ENCODE data around the gene TLE3.

TLE3 gene

DNA sequence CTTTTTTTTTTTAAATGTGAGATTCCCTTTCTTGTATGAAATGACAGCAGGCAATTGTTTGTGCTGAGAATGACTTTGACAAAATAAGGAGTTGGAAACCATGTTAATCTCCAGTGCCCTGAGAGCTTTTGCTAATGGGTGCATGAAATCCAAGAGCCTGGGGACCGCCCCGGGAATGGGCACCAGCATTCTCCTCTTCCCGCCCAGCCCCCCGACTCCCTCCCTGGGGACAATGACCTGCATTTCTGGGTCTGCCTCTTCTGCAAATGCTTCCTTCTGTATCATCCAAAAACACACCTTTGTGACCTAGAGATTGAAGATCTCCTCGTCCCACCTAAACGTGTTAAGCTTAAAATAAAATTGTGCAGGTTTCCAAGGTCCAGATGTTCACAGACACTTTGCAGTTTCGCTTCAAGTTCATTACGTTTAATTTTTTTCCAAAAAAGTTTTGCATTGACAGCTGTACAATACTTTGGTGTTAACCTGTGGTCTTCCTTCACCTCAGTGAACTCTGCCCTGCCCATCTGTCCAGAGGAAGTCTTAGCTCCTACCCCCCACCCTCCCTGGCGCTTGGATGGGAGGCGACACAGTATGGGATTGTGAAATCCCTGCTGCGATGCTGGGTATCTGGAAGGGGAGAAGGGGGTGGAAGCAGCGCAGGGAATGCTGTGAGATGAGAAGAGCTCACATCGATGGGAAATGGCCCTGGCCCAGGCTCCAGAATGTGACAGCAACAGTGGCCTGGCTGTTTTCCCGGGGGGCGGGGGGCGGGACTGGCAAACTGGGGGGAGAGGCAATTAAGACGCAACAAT lies 50.1 kb downstream of the TLE3 start:
- DNase-seq, result no peak

- no peak for DNase-seq
These were observed 50.9 kb downstream of the TLE3 start for GRCh38 chr15:70046679-70047369.

- no peak for DNase-seq
These were observed 52.7 kb downstream of the TLE3 start for GRCh38 chr15:70045045-70045444.

GRCh38 chr15:70044168-70044567 lies 53.5 kb downstream of the TLE3 start:
- no peak for DNase-seq

DNA sequence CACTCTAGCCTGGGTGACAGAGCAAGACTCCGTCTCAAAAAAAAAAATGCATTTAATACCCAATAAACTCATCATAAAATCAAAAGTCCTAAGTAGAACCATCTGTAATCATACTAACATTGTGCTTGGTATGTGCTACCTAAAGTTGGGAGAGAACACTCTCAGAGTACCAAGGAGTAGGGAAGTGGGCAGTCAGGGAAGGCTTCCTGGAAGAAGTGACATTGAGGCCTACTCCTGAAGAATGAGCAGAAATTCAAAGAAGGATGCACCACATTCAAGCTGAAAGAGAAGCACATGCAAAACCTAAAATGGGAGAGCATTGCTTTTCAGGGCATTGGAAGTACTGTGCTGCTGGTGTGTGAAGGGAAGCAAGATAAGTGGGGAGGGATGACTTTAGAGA lies 54.1 kb downstream of the TLE3 start:
- no peak for DNase-seq

DNA sequence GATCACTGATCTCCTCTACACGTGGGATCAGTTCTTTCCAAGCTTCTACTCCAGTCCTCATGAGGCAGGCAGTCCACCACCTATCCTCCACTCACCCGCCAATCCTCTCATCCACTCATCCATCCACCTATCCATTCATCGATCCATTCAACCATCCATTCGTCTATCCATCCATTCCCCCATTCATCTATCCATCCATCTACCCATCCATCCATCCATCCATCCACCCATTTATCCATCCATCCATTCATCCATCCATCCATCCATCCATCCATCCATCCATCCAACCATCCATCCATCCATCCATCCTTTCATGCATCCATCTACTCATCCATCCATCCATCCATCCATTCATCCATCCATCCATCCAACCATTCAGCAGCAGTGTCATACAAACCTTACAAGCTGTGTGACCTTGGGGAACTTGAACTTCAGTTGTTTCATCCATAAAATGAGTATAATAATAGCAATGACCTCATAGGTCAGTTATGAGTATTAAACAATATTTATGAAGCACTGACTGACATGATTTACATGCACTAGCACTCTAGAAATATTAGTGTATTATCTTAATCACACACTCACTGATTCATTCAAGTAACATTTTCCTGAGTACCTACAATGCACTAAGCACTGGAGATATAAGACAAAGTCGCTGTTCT lies 55.0 kb downstream of the TLE3 start:
- DNase-seq, result no peak

DNA sequence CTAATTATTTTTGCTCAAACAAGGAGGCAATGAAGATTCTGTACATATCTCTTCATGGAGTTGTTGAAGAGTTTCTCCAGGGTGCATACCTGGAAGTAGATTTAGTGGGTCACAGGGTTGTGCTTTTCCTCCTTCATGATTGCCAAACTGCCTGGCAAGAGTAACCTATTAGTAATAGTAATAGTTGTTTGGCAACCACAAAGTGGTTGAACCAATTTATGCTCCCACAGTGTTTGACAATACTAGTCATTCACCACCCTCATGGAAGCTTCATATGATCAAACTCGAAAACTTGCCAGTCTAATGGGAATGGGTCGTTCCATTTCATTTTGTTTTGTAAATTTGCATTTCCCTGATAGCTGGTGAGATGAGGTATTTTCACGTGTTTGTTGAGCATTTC lies 57.8 kb downstream of the TLE3 start:
- DNase-seq, result no peak

GRCh38 chr15:70038730-70039392 lies 58.9 kb downstream of the TLE3 start:
- no peak for DNase-seq

DNA sequence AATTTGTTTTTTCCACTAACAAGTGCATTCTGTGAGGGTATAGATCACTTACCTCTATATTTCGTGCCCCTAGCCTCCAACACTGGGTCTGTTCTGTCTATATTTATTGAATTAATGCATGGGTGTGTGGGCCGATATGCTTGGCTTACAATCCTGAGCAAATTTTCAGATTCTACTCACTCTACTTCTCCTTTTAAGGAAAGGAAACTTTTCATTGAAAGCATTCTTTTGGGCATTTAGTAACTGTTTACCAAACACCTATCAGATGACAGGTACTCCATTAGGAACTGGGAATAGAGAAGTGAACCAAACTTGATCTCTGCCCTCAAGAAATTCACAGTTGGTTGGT lies 60.5 kb downstream of the TLE3 start:
- DNase-seq, result no peak

DNA sequence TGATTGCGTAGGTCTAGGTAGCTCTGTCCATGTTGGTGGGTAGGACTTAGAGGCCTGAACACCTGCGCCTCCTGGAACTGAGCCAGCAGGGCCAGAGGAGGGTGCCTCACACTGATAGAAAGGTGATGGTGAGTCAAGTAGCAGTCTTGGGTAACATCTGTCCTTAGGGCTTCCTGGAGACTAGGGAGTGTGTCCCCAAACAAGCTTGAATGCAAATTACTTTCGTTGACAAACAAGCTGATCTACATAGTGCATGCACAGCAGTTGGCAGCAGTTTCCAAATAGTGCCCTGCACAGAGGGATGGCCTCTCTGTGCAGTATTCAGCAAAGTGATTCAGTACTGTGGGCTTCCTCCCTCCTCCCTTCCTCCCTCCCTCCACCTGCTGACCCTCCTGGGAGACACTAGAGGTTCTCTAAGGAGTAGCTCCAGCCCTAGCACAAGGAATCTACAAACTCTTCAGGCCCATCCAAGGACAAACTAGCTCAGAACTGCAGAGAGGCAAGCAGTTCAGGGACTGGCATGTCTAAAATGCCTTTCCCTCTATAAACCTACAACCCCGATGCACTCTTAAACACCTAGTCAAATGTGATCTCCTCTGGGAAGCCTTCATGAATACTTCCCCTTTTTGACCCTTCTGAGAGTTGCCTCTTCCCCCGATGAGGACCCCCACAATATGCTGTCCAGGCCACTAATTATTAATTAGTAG lies 61.0 kb downstream of the TLE3 start:
- peak; percentile 32 for DNase-seq

- DNase-seq, result no peak
These were observed 62.0 kb downstream of the TLE3 start for GRCh38 chr15:70035719-70036077.

- no peak for DNase-seq
These were observed 62.5 kb downstream of the TLE3 start for GRCh38 chr15:70035051-70035718.

DNA sequence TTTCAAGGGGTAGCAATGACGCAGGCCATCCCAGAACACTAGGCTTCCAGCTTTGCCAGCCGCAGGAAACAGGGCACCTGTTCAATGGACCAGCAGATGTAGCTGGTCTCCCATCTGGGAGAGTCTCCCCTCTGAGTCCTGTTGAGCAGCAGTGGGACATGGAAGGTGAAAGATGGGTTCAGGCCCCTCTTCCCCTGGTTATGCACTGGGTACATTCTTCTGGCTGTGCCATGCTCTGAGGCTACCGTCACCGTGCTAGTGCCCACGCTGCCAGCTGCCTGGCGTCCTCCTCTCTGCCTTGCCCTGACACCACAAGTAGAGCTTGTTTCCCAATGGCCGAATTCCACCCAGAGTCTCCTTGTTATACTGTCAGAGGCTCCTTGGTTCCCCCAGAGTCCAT lies 63.1 kb downstream of the TLE3 start:
- peak; percentile 10 for DNase-seq

GRCh38 chr15:70034141-70034540 lies 63.6 kb downstream of the TLE3 start:
- DNase-seq, result no peak

DNA sequence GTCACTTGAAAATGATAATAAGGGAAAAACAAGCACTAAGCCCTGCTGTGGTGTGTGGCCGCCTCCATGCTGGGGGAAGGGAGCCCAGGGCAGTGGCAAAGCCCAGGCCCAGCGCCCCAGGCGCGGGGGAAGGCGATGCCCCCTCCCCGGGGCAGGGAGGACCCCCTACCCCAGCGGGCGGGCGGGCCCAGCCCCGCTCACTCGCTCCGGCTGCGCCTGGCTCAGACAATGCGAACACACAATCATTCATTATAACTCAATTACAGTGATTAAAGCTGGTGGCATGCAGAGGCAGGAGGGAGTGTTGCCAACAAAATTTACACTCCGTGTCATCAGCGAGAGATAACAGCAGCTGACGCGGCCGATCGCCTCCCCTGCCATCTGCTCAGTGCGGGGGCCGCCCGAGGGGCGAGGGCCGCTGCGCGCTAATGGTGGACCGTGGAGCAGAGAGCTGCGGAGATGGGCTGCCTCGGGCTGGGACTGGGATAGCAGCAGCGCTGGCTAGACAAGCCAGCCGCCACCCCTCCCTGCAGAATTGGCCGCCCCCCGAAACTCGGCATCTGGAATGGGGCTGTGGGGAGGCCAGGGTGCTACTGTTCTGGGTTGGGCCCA lies 64.1 kb downstream of the TLE3 start:
- peak; percentile 83 for DNase-seq

GRCh38 chr15:70033109-70033508 lies 64.6 kb downstream of the TLE3 start:
- no peak for DNase-seq

DNA sequence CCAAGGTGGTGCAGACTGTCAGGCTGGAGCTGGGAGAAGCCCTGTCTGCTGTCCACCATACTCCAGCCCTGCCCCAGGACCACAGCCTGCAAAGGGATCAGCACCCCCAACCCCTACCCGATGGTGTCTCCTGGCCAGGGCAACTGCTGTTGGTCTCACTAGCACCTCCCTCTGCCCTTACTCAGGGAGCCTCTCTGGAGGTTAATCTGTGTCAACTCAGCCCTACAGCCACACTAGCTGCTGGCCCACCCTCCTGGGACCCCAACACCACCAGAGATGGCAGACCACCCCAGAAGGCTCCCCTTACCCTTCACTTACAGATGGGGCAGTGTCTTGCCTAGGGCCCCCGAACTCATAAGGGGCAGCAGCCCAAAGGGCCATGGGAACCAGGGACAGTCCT lies 65.2 kb downstream of the TLE3 start:
- no peak for DNase-seq

- DNase-seq, result no peak
These were observed 66.0 kb downstream of the TLE3 start for GRCh38 chr15:70031713-70032112.

DNA sequence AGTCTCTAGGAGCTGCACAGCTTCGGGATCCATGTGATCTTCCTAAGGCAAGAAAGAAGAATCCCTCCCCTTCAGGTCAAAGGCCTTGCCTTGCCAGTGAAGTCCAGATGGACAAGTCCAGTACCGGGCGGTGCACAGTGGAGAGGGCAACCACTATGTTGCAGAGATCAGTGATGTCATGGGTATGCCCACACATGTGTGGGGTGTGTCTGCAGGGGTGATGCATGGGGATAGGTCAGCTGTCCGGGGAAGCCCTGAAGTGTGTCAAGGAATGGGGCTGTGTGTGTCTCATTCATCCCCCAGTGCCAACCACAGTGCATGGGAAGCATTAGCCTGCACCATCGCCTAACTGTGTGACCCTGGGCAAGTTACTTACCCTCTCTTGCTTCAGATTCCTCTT lies 66.5 kb downstream of the TLE3 start:
- DNase-seq, result no peak

GRCh38 chr15:70030851-70031250 lies 66.9 kb downstream of the TLE3 start:
- DNase-seq, result no peak

GRCh38 chr15:70029297-70029701 lies 68.4 kb downstream of the TLE3 start:
- DNase-seq, result no peak

DNA sequence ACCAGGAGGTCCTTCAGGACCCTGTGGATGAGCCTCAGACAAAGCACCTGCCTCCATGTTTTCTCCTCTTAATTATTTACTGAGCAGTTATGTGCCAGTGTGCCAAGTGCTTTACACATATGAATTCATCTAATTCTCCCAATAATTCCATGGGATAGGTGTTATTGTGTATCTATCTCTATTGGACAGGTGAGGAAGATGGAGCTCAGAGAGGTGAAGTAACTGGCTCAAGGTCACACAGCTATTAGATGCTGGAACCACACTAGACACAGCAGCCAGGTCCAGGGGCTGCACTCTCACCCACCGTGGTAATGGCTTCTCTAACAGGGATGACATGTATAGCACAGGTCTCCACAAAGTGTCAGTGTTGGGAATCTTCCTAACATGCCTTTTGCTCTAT lies 70.2 kb downstream of the TLE3 start:
- no peak for DNase-seq

Data from NCI-H2171 treated with DMSO at 0.1 percent for 48 hours (cell line).